Transverse colon (tissue), 4 donors: ENCODE measurements around the gene WSCD2. TPM values are rescaled to one million over a fixed set of nuclear protein-coding genes. Genes with fewer than 3 reads are reported as not detected.

Experiments used
- DNase-seq: peaks from one replicate; pipeline ENCODE4 v3.0.0-alpha.2; 2019
- H3K27ac ChIP-seq, 4 donors: fragments of 200-600 bp; sonication (generic); 2 replicates each; pipeline ENCODE4 v1.5.1; 2016 to 2018; ENCODE audit warnings: inconsistent platforms in 4 of 4
- H3K27me3 ChIP-seq: fragments of 200-600 bp; sonication (generic); 2 replicates; pipeline ENCODE4 v1.5.1; 2017; ENCODE audit warnings: inconsistent platforms
- H3K36me3 ChIP-seq, 4 donors: fragments of 200-600 bp; sonication (generic); 2 replicates each; pipeline ENCODE4 v1.5.1; 2017 to 2019; ENCODE audit warnings: inconsistent platforms in 4 of 4
- H3K4me1 ChIP-seq, 4 donors: fragments of 200-600 bp; sonication (generic); 2 replicates each; pipeline ENCODE4 v1.5.1; 2017 to 2020; ENCODE audit warnings: inconsistent platforms in 4 of 4
- H3K4me3 ChIP-seq, 4 donors: fragments of 200-600 bp; sonication (generic); 1 replicate in 1 of 4; 2 replicates in 3 of 4; pipeline versions ENCODE4 v1.5.1 to v1.6.1; 2017 to 2019; ENCODE audit warnings: inconsistent platforms in 4 of 4
- H3K9me3 ChIP-seq, 2 donors: fragments of 200-600 bp; sonication (generic); 2 replicates each; pipeline ENCODE4 v1.5.1; 2017 to 2019; ENCODE audit warnings: inconsistent platforms in 2 of 2
- POLR2AphosphoS5 ChIP-seq, 3 donors: sonication (generic); formaldehyde crosslinking; IDR thresholded peaks; one replicate each; pipeline ENCODE4 v1.6.1; 2016; ENCODE audit warnings: antibody characterized with exemption in 3 of 3
- WGBS, 2 donors: methylation state at CpG; one replicate each; pipeline ENCODE4 v1.1.5; 2018; ENCODE audit warnings: low coverage in 1 of 2; 5-methylcytosine and 5-hydroxymethylcytosine counted together
- in situ Hi-C, 4 donors: fragments of 200-750 bp; cut with MboI; loops; one replicate each; pipeline versions ENCODE4 v1.15.0 to v1.15.1; 2017; ENCODE audit warnings: low sequenced_read_pairs in 3 of 4, low pct_ligation_motif_present in 1 of 4, low pct_unique_long_range_greater_than_20kb in 1 of 4
- intact Hi-C: fragments of 100-400 bp; cut with DNase I; formaldehyde crosslinking; loops from one replicate; pipeline ENCODE4 v1.15.1; 2023; ENCODE audit warnings: low total_unique reads
- total RNA-seq, 4 donors: library from RNA; depleted of rRNA; stranded (reverse); fragments of >200 nt; gene quantifications; one replicate each; pipeline ENCODE4 v1.1.0, GENCODE V29; 2016
- TF ChIP-seq, protein P1 (sequence below), 5 experiments: fragments of 200-600 bp in 3 of 5; fragments of 450-650 bp in 2 of 5; sonication (generic) in 3 of 5; IDR thresholded peaks; 1 replicate in 2 of 5; 2 replicates in 3 of 5; pipeline ENCODE4 v1.5.1; 2016 to 2017; ENCODE audit warnings: antibody characterized with exemption in 5 of 5, inconsistent platforms in 3 of 5, mild to moderate bottlenecking in 2 of 5, moderate library complexity in 1 of 5

Gene WSCD2
- total RNA-seq, 4 donors from 2014 or later, result 0.16 to 46.6 (median 1.1) TPM; not detected in 1

DNA sequence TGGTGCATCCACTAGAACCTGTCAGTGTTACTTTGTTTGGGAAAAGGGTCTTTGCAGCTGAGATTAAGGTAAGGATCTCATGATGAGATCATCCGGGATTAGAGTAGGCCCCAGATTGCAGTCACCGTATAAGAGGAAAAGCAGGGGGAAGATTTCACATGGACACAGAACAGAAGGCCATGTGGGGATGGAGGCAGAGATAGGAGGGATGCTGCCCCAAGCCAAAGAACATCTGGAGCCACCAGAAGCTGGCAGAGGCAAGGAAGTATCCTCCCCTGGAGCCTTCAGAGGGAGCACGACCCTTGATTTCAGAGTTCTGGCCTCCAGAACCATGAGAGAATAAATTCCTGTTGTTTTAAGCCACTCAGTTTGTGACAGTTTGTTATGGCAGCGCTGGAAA, 170.4 kb downstream of the WSCD2 start:
- Histone ChIP-seq H3K27me3 (no peaks in the 10 kb centered on the region), H3K4me1 (peaks cover under 1 to 11% (median 4%) of the 10 kb centered on the region in 4 donors), H3K36me3 (no peaks in the 10 kb centered on the region), H3K9me3 (no peaks in the 10 kb centered on the region), H3K27ac (no peak overlapping the region), H3K4me3 (no peak overlapping the region)
- intact Hi-C loops, result no loop called here
- 64 to 67% methylated on average over 4 of the region's 4 CpGs for WGBS, 2 donors
- no peak for DNase-seq
- TF ChIP-seq POLR2AphosphoS5 (IDR thresholded peaks at IDR 0.05), result no peak
- TF ChIP-seq, protein P1, sequence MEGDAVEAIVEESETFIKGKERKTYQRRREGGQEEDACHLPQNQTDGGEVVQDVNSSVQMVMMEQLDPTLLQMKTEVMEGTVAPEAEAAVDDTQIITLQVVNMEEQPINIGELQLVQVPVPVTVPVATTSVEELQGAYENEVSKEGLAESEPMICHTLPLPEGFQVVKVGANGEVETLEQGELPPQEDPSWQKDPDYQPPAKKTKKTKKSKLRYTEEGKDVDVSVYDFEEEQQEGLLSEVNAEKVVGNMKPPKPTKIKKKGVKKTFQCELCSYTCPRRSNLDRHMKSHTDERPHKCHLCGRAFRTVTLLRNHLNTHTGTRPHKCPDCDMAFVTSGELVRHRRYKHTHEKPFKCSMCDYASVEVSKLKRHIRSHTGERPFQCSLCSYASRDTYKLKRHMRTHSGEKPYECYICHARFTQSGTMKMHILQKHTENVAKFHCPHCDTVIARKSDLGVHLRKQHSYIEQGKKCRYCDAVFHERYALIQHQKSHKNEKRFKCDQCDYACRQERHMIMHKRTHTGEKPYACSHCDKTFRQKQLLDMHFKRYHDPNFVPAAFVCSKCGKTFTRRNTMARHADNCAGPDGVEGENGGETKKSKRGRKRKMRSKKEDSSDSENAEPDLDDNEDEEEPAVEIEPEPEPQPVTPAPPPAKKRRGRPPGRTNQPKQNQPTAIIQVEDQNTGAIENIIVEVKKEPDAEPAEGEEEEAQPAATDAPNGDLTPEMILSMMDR (IDR thresholded peaks at IDR 0.05), result no peak
- in situ Hi-C loops, result no loop called here

Other genes starting within 250 kb of the WSCD2 start
- 10 to 100 TPM in 1 of 4 donors, 1 to 10 TPM in 3; 4.2 to 13.5 (median 4.5) TPM for gene CMKLR1, start 210.0 kb downstream of the WSCD2 start, total RNA-seq